Activated CD8-positive, alpha-beta memory T cell treated with anti-CD3 and anti-CD28 coated beads for 24 hours (primary cell): ENCODE measurements around the gene TBC1D1.
A peak's percentile ranks its signal among the peaks of the same experiment; 100 is the strongest.
"Not testable (repeated sequence)": the region's sequence is repeated elsewhere in the genome, so short reads cannot be mapped to it uniquely, and the experiment has no call there.

Experiments used
- DNase-seq: peaks from one replicate; pipeline ENCODE4 v3.0.0-alpha.2; 2020

The TBC1D1 gene

DNA sequence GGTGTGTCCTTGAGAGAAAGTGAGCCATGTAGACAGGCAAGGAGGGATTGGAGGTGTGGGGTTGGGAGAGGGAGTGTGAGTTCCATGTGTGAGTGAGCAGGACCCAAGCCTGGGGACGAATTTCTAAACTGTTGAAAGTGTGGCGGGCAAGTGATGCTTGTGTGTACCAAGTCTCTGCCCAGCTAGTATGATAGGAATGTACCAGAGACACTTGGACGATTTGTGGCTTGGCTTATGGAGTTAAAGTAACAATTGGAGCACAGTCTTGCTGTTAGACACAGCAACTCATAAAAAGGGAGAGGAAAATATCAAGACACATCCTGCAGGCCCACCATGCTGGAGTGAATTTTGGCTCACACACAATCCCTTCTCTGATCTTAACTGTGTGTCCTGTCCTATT, 77.9 kb downstream of the TBC1D1 start:
- DNase-seq, result no peak

GRCh38 chr4:37970702-37971101, 79.8 kb downstream of the TBC1D1 start:
- peak; percentile 69 for DNase-seq

DNA sequence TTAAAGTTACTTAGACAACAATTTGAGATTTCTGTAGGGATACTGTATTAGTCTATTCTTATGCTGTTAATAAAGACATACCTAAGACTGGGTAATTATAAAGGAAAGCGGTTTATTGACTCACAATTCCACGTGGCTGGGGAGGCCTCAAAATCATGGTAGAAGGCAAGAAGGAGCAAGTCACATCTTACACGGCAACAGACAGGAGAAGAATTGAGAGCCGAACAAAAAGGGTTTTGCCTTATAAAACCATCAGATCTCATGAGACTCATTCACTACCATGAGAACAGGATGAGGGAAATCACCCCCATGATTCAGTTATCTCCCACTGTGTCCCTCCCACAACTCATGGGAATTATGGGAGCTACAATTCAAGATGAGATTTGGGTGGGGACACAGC, 80.3 kb downstream of the TBC1D1 start:
- DNase-seq, result no peak

DNA sequence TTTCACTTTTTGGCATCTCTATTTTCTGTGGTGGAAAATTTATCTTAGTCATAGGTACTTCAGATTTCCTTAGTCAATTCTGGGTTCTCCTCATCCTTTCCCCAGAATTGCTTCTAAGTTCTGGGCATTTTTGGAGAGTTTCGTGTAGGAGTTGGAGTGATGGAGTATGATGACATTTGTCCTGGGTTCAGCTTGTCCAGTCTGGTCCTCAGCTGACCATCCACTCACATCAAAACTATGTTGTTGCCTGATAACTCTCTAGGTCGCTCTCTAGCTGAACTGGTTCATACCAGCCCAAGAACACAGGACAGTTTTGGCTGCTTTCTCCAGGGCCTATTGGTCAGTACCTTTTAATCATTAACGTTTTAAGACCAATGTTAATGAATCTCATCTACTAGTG, 82.6 kb downstream of the TBC1D1 start:
- no peak for DNase-seq

DNA sequence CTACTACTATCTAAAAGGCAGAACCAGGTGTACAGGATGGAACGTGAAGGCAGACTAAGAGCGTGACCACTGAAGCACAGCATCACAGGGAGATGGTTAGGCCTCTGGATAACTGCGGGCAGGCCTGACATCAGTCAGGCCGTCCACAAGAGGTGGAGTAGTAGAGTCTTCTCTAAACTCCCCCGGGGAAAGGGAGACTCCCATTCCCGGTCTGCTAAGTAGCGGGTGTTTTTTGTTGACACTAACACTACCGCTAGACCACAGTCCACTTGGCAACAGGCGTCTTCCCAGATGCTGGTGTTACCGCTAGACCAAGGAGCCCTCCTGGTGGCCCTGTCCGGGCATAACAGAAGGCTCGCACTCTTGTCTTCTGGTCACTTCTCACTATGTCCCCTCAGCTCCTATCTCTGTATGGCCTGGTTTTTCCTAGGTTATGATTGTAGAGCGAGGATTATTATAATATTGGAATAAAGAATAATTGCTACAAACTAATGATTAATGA, 84.5 kb downstream of the TBC1D1 start:
- not testable (repeated sequence) for DNase-seq

DNA sequence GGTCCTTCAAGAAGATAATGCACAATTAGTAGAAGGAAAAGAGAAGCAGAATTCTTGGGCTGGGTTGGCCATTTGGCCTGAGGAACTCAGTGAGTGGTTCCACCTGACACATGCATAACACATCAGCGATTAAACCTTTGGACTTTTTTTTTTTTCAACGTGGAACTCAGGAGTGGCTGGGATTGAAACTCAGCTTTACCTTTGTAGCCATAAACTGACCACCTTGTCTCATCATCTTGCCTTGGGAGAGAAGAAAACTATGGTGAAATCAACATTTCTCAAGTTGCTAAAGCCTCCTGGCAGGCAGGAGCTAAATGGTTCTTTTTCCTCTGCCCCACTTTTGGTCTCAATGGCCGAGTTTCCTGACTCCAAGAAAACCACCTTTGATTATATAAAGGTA, 85.6 kb downstream of the TBC1D1 start:
- no peak for DNase-seq

- DNase-seq, result peak; percentile 81
Observed at GRCh38 chr4:37976991-37977470, 86.1 kb downstream of the TBC1D1 start.

- DNase-seq, result peak; percentile 85
Observed at GRCh38 chr4:37977471-37978247, 86.8 kb downstream of the TBC1D1 start.

DNA sequence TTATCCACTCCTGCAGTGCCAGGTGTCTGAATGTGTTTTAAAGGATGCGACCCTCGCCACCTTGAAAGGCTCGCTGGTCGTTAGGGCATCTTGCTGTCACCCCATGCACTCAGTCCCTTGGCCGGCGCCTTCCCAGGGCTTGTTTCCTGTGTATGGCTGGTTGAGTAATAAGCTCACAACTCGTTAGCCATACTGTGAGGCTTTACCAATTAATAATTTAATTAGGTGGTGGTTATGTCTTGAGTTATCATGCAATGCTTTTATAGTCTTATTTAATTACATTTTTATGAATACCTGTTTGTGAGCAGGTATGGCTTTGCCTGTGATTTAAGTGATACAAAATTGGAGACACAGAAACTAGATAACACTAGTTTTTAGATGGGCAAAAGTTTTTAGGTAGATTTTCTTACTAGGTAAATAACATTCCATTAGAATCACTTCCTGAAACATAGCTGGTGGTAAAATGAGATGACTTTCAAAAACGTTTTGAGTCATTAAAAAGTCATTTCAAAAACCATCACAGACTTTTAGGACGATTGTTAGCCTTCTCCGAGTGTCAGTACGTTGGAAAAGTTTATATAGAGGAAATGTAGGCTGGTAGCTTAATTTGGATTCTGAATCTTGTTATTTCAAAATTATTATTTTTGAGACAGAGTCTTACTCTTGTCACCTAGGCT, 87.5 kb downstream of the TBC1D1 start:
- DNase-seq, result peak; percentile 68

- DNase-seq, result no peak
Observed at GRCh38 chr4:37980246-37980645, 89.4 kb downstream of the TBC1D1 start.

- DNase-seq, result no peak
Observed at GRCh38 chr4:37981425-37981824, 90.5 kb downstream of the TBC1D1 start.

- DNase-seq, result no peak
Observed at GRCh38 chr4:37981844-37982720, 91.2 kb downstream of the TBC1D1 start.

DNA sequence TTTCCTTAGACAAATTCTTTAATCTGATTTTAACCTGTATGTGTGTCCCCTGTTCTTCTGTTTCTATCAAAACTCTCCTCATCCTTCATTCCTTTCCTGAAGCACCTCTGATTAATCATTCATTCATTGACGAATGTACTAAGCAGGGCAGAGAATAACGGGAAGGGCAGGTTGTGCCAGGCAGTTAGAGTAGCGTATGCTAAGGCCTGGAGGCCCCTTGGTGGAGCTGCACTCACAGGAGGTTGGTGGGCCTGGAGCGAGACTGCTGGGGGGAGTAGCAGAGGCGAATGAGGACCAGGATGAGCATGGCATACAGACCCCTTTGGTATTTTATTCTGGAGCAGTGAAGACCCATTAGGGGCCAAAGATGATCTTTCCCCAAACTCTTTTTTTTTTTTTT, 91.9 kb downstream of the TBC1D1 start:
- no peak for DNase-seq

DNA sequence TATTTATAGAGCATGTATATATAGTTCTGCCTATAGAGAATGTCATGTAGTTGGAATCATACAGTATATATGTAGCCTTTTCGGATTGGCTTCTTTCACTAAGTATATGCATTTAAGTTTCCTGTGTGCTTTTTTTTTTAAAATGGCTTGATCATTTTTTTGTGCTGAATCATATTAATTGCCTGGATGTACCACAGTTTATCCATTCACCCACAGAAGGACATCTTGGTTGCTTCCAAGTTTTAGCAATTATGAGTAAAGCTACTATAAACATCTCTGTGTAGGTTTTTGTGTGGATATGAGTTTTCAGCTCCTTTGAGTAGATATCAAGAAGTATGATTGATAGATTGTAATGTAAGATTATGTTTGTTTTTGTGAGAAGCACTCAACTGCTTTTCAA, 93.1 kb downstream of the TBC1D1 start:
- DNase-seq, result no peak

- DNase-seq, result no peak
Observed at GRCh38 chr4:37985730-37986275, 94.9 kb downstream of the TBC1D1 start.

- no peak for DNase-seq
Observed at GRCh38 chr4:37988670-37989069, 97.8 kb downstream of the TBC1D1 start.

DNA sequence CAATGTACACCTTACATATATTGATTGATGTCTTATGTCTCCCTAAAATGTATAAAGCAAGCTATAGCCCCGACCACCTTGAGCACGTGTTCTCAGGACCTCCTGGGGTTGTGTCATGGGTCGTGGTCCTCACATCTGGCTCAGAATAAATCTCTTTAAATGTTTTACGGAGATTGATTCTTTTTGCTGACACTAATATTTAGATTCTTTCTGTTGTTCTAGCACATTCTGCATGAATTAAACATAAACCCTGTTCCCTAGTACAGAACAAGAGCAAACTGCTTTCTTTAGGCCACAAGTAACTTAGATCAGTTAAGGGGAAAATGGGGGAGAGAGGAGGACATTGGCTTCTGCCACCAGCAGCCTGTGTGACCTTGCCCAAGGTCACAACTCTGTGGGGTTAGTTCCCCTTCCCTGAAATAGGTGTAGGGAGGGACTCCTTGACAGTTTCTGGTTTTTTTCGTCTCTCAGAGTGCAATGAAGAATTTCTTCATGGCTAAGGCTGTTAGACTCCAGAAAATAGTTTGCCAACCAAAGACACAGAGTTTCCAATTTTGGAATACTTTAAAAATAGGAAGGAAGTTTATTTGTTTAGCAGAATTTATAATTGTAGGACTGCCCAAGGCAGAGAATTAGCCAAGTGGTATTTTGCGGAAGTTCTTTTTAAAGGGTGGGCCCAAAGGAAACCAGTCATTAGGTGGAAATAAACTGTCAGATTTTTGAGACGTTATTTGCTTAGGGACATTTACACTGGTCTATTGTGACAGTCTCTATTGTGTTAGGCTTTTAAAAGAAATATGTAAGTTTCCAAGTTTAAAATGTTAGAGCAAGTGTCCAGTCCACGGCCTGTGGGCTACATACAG, 98.7 kb downstream of the TBC1D1 start:
- DNase-seq, result no peak

DNA sequence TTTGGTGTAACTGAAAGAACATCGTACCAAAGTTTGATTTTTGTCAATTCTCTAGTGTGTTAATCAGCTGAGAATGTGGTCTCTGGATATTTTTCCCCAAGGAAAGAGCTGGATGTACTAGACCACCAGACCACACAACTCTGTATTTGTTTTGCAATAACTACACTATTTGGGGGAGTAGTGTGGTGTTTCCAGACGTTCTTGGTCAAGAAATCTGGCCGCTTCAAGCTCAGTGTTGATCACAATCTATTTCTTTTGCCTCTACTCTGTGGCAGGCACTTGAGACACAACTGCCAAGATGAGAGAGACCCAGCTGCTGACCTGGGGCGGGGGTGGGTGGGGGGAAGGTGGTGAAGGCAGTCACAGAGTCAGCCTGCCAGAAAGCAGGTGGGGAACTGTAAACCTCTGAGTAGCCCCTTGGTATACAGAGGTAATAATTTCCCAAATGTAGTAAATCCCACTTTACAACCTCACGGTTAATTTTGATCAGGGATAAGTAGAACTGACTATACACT, 99.9 kb downstream of the TBC1D1 start:
- DNase-seq, result no peak

DNA sequence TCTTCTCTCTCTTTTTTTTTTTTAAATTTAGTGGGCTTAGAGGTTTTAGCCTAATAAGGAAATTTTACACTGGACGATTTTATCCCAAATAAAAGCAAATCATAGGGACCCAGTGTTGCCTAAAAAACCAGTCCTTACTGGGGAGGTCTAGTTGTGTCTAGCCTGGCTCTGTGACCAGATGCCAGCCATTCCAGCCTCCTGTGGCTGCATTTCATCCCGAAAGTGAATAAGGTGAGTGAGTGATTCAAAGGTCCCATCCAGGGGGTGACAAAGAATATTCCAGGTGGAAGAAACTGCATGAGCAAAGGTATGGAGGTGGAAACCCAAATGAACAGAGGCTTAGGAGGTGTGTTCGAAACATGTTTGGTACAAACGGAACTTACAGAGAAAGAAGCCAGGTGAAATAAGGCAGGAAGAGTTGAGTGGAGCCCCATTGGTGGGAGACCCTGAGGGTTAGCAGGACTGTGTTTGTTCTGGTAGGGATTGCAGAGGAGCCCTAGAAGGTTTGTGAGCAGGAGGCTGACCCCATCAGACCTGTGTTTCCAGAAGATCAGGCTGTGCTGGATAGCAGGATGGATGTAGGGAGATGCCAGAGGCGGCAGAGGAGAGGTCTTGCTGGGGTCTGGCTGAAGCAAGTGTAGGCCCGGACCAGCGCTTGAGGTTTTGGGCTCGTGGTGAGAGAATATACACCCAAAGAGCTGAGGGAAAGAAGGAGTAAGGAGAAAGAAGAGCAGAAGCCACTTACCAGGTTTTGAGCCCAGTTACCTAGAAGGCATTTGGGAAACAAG, 100.9 kb downstream of the TBC1D1 start:
- DNase-seq, result no peak

DNA sequence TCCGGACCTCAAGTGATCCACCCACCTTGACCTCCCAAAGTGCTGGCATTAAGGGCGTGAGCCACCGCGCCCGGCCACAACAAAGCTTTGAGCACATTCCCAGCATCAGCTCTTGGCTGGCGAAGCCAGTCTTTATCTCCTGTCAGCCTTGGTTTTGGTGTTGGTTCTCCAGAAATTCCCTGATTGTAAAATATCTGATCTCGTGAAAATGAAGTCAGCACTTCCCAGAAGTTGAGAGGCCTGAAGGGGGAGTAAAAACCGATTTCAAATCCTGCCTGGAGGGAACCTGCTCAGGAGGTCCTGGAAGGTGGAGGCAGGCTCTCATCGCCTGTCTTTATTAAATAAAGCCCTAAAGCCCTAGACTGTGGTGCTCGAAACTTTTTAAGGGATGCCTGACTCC, 102.9 kb downstream of the TBC1D1 start:
- no peak for DNase-seq

GRCh38 chr4:37994569-37994968, 103.7 kb downstream of the TBC1D1 start:
- no peak for DNase-seq
